HG03520 (cell line): Measurements from ENCODE around the gene XXYLT1.

Source experiments
- ATAC-seq: cut with Tn5 transposase; IDR thresholded peaks from one replicate; pipeline ENCODE4 v1.9.1; 2021; ENCODE audit warnings: mild to moderate bottlenecking, moderate library complexity; ENCODE audit not compliant: unreplicated experiment

XXYLT1 gene

DNA sequence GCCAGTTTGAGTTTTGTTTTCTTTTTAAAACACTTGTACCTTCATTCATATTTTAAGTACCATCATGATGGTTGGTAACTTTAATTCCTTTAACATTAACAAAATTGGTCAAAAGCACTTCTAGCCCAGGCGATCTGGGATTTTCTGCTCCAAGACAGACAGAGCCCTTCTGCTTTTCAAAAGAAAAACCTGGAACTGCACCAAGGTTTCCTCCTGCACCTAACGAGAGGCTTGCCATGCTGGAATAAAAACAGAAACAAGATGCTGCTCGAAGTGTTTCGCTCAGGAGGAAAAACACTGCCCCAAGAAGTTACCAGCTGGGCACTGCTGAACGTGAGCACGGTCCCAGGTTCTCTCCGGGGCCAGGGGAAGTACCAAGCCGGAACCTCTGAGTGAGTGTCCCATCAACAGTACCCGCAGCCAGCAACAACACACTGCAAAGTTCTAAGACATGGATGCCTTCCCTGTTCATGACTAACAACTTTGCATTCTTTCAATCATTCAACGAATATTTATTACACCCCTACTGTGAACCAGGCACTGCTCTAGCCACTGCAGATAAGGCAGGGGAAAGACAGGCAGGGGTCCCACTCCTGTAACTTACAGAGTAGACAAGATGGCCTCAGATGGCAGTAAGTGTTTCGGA, 98.8 kb downstream of the XXYLT1 start:
- ATAC-seq, result no peak

DNA sequence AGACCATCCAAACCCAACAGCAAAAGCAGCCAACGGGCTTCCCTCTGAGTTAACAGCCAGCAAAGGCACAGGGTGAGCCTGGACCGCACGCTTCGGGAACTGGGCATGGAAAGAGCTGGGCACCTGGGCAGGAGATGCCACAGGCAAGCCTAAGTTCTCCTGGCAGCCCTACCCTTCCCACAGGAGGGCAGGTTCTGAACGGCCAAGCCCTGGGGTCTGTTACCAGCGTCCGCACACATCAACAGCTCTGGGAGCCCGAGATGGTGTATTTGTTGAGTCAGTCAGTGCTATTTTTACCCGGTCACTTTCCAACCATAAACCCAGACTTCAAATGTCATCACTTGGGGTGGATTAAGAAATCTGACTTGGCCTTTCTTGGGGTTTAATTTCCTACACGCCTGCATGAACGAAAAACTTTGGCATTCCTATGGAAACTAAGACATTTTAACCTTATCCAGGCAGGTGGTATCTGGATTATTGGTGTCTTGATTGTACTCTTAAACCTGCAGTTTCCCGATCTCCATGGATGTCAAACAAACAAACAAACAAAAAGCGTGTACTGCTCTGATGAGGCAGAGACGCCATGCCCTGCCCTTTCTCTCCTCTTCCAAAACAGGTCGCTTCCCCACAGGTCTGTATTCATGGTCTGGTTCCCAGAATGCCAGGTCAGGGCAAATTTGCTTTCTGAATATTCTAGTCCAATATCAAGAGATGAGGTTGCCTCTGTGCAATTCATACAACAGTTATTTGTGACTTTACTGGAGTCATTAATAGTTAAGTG, 99.7 kb downstream of the XXYLT1 start:
- no peak for ATAC-seq

DNA sequence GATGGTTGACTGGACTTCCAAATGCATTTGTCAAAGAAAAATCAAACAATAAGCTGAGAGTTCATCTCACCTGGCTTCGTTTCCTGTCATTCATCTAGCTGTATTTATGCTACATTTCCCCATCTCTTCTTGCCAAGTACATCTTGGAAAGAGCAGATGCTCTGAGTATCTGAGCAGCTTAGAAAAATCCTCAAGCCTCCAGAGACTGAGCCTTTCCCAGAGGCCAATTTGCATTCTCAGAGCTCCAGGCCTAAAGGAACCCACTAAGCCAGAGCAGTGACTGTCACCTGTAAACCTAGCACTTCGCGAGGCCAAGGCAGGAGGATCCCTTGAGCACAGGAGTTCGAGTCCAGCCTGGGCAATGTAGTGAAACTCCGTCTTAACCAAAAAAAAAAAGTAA, 100.5 kb downstream of the XXYLT1 start:
- no peak for ATAC-seq

DNA sequence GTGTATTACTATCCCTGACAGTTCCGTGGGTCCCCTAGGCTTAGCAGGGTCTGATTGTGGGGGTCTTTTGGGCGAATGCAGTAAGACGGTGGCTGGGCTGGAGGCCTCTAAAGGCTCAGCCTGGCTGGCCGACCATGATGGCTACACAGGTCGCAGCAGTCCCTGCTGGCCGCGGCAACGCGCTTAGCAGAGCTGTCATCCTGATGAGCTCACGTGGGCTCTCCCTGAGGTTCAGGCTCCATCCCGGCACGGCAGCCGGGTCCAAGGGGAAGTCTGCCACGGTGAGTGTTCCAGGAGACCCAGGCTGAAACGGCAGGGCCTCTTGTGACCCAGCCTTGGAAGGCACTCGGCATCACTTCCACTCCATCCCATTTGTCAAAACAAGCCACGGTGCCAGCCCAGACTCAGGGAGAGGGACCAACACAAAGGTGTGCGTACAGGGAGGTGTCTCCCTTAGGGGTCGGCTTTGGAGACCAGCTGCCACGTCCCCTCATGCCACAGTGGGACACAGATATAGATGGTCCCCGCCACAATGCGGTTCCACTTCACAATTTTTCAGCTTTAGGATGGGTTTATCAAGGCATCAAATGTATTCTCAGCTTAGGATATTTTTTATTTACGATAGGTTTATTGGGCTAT, 101.8 kb downstream of the XXYLT1 start:
- ATAC-seq, result no peak

- no peak for ATAC-seq
Observed at GRCh38 chr3:195168009-195168762, 102.8 kb downstream of the XXYLT1 start.

DNA sequence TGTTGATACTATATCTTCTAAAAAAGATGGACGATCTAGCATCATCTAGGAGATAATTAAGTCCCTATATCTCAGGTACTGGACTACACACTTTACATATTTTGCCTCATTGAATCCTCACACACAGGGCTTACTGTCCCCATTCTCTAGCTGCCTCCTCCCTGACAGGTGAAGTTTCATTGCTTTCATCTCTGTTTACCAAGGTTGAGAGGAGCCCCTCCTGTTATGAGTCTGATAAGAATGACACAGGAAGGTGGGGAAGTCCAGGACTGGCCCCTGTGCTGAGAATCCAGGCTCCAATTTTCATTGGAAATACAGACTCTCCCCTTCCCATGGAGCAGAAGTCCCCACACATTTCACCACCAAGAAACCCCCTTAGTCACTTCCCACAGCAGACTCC, 105.2 kb downstream of the XXYLT1 start:
- no peak for ATAC-seq

GRCh38 chr3:195165265-195165609, 105.7 kb downstream of the XXYLT1 start:
- no peak for ATAC-seq

GRCh38 chr3:195164573-195165264, 106.2 kb downstream of the XXYLT1 start:
- no peak for ATAC-seq

DNA sequence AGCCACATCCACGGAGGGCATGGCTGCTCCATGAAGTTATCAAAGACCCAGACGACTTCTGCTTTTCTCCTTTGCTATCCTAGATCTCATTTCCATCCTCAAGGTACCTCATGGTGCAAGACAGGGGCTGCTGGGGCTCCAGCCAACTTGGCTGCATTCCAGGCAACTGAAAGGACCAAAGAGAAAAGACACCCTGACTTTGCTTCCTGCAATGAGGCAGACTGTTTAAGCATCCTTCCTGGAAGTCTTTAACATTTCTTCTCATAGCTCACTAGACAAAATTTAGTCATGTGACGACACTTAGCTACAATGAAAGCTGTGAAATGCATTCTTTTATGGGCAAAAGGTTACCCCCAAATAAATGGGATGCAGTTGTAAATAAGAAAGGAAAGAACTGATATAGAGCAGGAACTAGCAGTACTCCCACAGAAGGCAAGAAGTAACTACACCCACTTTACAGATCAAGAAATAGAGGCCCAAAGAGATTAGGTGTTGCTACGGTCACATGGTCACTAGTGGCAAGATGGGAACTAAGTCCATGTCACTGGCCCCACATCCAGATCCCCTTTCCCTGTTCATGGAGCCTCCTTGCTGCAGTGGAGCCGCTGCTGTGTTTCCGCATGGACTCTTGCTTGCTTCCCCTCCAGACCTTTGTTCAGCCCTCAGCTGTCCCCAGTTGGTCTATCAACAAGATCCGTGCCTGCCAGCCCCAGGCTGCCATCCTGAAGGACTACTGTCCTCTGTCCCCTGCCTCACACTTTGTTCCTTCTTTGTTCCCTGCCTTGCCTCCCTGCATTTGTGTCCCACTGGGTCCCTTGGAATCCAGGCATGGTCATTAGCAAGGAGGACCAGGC, 107.0 kb downstream of the XXYLT1 start:
- no peak for ATAC-seq

DNA sequence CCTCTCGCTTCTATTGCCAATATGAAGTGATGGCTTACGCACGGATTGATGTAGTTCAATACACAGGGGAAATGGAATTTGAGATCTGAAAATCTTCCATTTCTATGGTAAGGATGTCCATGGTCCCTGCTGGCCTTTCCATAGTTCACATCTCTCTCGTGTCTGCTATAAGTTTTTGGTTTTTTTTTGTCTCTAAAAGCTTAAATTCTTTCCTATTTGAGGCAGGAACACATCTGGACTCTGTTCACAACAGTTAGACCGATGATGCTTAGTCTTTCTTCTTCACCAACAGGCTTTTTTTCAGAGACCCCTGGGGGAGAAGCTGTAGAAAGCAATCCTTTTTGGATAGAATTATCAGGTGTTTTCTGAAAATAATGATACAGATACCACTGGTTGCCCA, 108.1 kb downstream of the XXYLT1 start:
- no peak for ATAC-seq

DNA sequence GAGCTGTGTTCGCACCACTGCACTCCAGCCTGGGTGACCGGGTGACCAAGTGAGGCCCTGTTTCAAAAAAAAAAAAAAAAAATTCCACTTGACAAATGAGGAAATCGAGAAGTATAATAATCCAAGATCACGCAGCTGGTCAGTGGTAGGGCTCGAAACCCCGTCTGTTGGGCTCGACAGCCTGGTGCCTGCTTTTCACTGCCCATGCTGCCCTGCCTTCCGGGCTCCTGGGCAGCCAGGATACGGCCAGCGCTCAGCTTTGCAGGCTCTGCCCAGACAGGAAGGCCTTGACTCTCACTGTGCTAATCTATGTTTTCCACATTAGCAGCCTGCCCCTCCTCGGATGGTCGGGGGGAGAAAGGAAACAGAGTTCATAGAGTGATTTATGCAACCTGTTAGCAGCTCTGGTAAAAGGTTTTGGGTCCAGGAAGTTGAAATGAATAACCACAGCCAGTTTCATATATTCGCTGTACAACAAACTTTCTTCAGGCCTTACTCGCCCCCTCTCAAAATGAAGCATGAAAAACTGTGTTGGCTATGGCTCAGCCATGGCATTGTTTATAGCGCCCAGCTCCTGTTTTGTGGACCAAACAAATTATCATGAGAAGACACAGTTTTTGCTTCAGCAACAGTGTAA, 108.8 kb downstream of the XXYLT1 start:
- no peak for ATAC-seq

DNA sequence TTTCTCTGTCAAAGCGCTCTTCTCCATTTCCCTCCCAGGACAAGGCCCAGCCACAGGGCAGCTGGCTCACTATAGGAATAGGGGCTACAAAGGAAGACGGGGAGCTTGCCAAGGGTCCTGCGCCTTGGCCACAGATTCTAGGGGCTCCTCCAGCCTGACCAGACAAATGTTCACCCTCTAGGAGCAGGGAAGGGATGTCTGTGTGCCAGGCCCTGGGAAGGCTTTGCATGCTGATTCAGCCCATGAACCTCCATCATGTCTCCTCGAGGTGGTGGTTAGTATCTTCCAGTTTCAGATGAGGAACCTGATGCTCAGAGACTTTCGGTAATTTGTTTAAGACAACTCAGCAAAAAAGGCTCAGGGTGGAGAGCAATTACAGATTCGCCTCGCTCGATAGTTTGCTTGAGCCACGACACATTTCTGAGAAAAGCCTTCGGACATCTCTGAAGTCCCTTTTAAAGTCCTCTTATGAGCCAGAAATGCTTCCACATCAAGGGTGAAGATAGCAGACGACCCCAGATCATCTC, 110.0 kb downstream of the XXYLT1 start:
- no peak for ATAC-seq

DNA sequence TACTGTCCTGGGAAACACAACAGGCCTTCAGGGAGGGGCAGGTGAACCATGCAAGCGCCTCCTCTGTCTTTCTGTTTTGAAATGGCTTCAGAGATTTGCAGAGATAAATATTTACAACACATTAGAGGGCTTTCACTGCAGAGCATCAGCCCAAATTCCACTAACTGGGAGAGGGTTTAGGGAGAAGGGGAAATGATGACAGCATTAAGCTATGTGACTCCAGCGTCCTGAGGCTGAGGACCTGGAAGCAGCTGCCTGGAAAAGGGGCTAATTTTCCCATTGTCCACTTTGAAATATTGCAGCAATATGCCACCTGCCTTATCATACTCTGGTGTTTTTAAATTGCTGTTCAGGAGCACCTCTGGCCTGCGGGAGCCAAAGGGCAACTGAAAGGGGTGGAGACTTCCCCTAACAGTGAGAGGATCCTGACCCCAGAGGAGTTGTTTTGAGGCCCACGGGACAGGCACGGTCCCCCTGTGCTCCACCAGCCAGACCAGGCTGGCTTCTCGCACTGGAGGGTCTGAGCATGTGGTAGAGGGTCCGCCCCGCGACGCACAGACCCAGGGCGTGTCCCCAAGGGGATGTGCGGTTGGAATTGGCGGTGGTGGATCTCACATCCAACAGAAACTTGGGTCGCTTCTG, 110.6 kb downstream of the XXYLT1 start:
- no peak for ATAC-seq

- no peak for ATAC-seq
Observed at GRCh38 chr3:195159814-195160165, 111.2 kb downstream of the XXYLT1 start.

GRCh38 chr3:195159117-195159813, 111.7 kb downstream of the XXYLT1 start:
- ATAC-seq, result no peak

DNA sequence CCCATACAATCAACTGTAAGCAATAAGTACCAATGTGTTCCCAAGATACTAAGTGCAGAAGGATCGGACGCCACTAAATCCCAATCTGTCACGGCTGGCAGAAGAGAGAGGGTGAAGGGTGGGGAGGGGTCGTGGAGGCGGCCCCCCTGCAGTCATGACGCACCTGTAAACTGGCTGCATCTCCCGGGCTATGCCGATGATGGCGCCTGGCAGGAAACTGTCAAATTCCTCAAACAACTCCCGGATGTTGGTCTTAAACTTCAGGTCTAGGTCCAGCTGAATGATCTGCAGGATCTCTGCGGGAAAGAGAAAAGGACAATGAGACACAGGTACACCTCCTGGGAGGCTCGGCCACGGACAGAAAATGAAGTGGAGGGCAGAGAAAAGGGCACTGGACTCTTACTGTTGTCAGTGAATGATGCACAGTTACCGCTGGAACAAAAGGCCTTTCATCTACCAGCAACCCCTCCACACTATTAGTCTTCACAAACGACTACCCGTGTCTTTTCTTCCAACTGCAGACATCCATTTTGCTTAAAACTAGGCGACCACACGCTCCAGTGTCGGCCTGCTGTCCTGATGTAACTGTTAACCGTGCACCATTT, 114.6 kb downstream of the XXYLT1 start:
- no peak for ATAC-seq

DNA sequence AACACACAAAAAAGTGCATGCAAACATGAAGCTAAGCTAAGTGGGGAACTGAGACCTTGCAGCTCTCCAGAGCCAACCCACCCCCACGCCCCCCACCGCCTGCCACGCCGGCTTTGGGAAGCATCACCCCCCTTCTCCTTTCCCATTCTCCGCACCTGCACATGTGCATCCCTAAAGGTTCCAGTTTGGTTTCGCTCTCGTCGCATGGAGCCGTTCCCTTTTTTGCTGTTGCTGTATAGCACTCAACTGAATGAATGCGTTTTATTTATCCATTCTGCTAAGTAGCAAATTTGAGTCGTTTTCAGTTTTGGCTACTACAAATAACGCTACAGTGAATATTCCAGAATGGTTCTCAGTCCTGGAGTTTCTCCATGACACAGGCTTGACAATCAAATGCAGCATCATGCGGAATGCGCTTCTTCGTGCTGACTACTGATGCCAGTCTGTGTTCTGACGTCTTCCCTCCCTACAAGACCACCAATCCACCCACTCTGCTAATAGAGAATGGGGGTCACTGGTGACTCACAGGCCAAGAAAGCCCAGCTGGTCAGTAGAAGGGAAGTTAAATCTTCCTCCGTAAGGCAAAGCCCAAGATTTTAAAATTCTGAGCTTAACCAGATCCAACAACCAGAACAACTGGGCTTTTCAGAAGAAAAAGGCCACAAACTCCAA, 115.3 kb downstream of the XXYLT1 start:
- no peak for ATAC-seq
